Measurements from ENCODE around the gene BCAS1.
"Not testable (repeated sequence)": the region's sequence is repeated elsewhere in the genome, so short reads cannot be mapped to it uniquely, and the experiment has no call there.

BCAS1 gene

GRCh38 chr20:53939572-53940359, 130.6 kb downstream of the BCAS1 start:
- DNase-seq, result peak; percentile 51

- no peak for DNase-seq
Observed at GRCh38 chr20:53939190-53939571, 131.2 kb downstream of the BCAS1 start.

GRCh38 chr20:53938739-53939138, 131.7 kb downstream of the BCAS1 start:
- DNase-seq, result no peak

- no peak for DNase-seq
Observed at GRCh38 chr20:53937929-53938367, 132.4 kb downstream of the BCAS1 start.

GRCh38 chr20:53937339-53937741, 133.1 kb downstream of the BCAS1 start:
- DNase-seq, result no peak

- no peak for DNase-seq
Observed at GRCh38 chr20:53935344-53936084, 134.9 kb downstream of the BCAS1 start.

GRCh38 chr20:53934421-53935343, 135.7 kb downstream of the BCAS1 start:
- no peak for DNase-seq

- no peak for DNase-seq
Observed at GRCh38 chr20:53933232-53933846, 137.1 kb downstream of the BCAS1 start.

GRCh38 chr20:53932655-53933192, 137.7 kb downstream of the BCAS1 start:
- DNase-seq, result not testable (repeated sequence)

GRCh38 chr20:53931597-53931996, 138.8 kb downstream of the BCAS1 start:
- no peak for DNase-seq

- no peak for DNase-seq
Observed at GRCh38 chr20:53930651-53931504, 139.5 kb downstream of the BCAS1 start.

GRCh38 chr20:53929974-53930650, 140.3 kb downstream of the BCAS1 start:
- no peak for DNase-seq

GRCh38 chr20:53929399-53929798, 141.0 kb downstream of the BCAS1 start:
- DNase-seq, result no peak

- DNase-seq, result no peak
Observed at GRCh38 chr20:53927990-53928389, 142.4 kb downstream of the BCAS1 start.

GRCh38 chr20:53926428-53927028, 143.9 kb downstream of the BCAS1 start:
- no peak for DNase-seq

GRCh38 chr20:53925651-53926401, 144.6 kb downstream of the BCAS1 start:
- no peak for DNase-seq

GRCh38 chr20:53923566-53924369, 146.6 kb downstream of the BCAS1 start:
- no peak for DNase-seq

GRCh38 chr20:53922901-53923314, 147.5 kb downstream of the BCAS1 start:
- DNase-seq, result no peak

All from NCI-H446 treated with DMSO at 0.1 percent for 48 hours (cell line).